SH-SY5Y (cell line): ENCODE measurements around the gene LSM10.

Source experiments
- GATA2 ChIP-seq: IDR thresholded peaks from 2 replicates; pipeline ENCODE4 v1.6.1; 2011; ENCODE audit warnings: mild to moderate bottlenecking, low read depth, low read length
- GATA3 ChIP-seq: IDR thresholded peaks from 2 replicates; pipeline ENCODE4 v1.6.1; 2011; ENCODE audit warnings: low read depth, mild to moderate bottlenecking, low read length, moderate library complexity

Gene LSM10

DNA sequence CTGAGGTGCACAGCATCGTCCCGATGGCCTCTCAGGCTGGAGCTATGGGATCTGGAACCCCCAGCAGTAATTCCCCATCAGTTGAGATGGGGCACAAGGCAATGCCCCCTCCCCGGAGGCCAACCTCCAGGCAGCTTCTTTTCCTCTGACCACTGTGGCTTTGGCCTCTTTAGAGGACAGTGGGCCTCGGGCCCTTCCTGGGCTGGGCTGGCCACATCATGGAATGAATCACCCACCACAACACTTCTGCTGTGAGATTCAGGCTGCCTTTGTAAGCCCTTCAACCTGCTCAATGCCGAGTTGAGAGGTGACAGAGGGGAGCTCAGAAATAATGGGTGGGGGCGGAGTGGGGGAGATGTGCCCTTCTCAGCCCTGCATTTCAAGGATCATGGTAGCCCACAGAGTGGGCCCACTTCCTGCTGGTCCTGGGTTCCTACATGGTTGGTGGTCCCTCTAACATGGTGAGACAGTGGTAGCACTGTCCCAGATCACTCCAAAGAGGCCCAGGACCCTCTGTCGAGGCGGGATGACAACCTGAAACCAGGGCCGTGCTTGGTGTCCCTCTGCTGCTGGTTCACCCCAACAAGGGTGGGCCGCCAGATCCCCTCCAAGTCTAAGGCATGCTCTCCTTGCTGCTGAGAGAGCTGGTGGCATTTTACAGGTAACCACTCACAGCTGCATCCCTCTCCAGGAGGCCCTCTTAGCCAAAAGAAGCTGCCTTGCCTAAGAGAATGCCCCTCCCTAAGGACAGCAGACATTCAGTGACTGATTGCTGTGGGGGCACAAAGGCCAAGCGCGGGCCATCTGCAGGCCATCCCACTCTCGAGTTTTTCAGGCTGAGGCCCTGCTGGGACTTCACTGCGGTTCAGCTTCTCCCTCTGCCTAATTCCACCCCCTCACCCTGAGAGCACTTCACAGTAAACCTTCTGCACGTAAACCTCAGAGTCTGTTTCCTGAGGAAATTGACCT lies 44.5 kb downstream of the LSM10 start:
- TF ChIP-seq GATA2: no peak
- no peak for TF ChIP-seq GATA3

DNA sequence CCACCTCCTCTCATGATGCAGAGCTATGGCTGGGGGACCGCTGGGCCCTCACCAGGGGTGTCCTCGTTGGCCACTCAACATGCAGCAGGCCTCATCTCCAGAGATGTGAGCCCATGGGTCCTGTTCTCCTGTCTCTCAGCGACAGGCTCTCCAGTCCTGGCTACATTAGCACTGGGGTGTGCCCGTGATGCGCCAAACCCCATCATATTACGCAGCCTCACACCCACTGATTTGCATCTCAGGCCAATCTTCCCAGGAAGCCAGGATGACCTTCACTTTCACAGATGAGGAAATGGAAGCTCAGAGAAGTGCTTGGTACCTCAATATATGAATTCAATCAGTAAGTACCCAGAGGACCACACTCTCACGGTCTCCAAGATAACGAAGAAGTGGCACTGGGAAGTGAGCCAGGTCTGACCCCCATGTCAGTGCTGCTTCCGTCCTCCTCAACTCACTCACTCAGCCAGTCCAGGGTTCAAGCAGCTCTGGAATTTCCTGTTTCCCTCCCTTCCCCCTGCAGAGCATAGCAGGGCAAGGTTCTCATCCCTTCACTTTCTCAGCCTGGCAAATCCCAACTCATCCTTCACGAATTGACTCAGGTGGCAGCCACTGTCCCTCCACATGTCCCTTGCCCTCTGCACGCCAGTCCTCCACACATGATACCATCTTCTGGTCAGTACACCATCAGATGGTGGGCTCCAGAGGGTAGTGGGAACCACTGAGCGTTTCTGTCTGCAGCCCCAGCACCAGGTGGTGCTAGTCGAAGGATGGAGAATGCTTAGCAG lies 45.4 kb downstream of the LSM10 start:
- TF ChIP-seq GATA3 (no peak), GATA2 (no peak)

- TF ChIP-seq GATA2 (no peak), GATA3 (no peak)
Measured at GRCh38 chr1:36351227-36351977, 46.3 kb downstream of the LSM10 start.

DNA sequence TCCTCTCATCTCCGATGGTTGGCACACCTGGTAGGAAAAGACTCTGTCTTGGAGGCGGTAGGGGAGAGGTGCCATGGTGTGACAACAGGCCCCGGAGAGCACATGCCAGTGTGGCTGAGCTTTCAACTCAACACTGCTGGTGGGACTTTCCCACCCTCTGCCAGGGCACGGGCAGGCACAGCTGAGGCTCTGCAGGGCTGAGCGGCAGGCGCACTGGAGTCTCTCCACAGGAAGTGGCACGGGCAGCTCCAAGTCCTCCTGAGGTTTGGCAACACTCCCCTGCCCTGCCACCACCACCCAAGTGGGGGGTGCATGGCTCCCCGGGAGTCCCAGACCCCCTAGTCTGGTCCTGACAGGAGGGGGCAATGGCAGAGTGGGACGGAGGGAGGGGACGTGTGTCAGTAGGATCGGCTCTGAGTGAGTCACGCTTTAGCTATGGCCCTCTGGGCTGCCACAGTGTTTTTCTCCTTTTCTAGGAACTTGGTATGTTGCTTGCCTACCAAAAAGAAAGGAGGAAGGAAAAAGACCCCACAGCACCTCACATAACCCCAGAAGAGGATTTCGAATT lies 47.0 kb downstream of the LSM10 start:
- TF ChIP-seq GATA3 (no peak), GATA2 (no peak)

DNA sequence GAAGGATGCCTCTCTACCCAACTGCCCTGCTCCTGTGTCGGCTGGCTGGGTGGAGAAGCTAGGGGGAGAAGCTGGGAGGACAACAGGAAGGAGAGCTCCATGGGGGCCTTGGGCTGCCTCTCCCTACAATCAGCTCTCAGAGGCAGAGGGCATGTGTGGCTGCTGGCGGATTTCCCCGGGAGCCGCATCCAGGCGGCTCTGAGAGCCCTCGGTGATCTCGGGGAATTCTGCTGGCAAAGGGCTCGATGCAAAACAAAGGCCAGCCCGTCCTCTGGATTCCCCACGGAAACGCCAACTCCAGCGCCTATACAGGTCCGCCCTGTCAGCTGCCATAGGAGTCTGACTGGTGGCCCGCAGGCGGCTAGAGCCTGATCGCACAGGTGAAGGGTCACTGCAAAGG lies 47.9 kb downstream of the LSM10 start:
- no peak for TF ChIP-seq GATA2
- TF ChIP-seq GATA3: no peak

DNA sequence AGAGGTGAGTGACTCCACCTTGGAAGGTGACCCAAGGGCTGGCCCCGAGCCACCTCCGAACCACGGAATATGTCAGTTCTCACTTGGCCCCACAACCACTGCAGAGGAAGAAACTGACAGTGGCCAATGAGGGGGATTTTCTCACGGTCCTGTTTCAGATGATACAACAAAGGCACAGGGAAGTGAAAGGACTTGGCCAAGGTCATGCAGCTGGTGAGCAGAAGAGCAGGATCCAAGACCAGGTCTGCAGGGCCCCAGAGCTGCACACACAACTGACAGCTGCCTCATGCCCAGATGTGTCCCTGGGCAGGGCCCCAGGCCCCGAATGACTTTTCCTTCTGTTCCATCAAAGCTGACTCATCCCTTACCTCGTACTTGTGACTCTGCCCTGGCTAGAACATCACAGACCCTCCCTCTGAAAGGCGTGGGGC lies 48.5 kb downstream of the LSM10 start:
- TF ChIP-seq GATA3 (no peak), GATA2 (no peak)

DNA sequence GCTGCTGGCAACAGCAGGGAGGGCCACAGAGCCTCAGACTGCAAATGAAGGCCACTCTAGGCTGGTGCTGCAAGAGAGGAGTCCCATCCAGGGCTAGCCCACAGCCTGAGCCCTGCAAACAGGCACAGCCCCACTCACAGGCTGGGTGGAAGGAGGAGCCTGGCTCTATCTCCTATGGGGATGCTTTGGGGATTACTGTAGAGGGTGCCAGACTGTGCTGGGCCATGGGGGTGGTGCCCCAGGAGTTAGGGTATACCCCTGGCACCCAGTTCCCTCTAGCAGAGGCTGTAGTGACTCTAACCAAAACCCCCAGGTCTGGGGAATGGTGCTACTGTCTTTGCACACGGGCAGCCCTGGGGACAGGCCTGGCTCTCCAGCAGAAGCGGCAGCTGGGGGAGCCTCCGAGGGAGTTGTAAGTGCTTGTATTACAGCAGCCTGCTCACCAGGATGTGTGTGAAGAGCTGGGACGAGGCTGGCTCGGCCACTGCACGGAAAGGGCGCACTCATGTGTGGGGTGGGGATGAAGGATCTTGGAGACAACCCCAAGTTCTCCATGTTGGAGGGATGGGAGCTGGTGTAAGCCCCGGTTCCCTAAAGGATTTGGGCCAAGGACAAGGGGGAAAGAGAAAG lies 50.9 kb downstream of the LSM10 start:
- TF ChIP-seq GATA3 (no peak), GATA2 (no peak)

- TF ChIP-seq GATA3: no peak
- no peak for TF ChIP-seq GATA2
Measured at GRCh38 chr1:36345353-36345752, 52.4 kb downstream of the LSM10 start.

- no peak for TF ChIP-seq GATA3
- no peak for TF ChIP-seq GATA2
Measured at GRCh38 chr1:36344395-36344680, 53.4 kb downstream of the LSM10 start.

DNA sequence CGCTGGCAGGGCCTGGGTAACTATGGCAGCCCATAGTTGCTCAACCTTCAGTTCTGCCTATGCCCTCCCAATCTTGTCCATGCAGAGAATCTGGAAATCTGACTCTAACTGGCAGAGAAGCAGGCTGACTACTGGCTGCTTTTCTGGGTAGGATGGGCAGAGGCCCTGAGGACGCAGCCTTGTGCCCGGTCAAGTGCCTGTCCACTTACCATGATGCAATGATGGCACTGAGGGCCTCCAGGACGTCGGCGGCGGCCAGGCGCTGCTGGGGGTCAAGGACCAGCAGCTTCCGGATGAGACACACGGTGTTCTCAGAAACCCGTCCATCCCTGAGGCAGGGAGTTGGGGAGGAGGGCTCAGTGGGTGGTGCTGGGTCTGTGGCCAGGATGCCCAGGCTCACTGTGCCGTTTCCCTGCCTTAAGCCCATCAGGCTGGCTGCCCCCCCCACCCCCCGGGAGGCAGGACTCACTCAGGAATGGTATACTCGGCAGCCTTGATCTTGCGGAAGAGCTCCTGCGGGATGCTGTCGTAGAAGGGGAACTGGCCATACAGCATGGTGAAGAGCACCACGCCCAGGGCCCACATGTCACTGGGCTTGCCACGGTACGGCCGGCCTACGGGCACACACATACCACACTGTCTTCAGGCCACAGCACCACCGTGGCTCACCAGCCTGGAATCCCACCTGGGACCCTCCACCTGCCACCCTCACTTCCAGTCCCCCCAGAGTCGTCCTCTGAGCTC lies 53.9 kb downstream of the LSM10 start:
- TF ChIP-seq GATA2: no peak
- no peak for TF ChIP-seq GATA3
